ENCODE measurements around the gene PPFIA4.

PPFIA4 gene

GRCh38 chr1:203060115-203060514, 33.8 kb downstream of the PPFIA4 start:
- no peak for DNase-seq

- no peak for DNase-seq
Measured at GRCh38 chr1:203063287-203063686, 37.0 kb downstream of the PPFIA4 start.

GRCh38 chr1:203065191-203065590, 38.9 kb downstream of the PPFIA4 start:
- no peak for DNase-seq

GRCh38 chr1:203065986-203066385, 39.7 kb downstream of the PPFIA4 start:
- no peak for DNase-seq

GRCh38 chr1:203066965-203067364, 40.7 kb downstream of the PPFIA4 start:
- DNase-seq: no peak

GRCh38 chr1:203069030-203069747, 42.9 kb downstream of the PPFIA4 start:
- DNase-seq: no peak

GRCh38 chr1:203072002-203072602, 45.8 kb downstream of the PPFIA4 start:
- no peak for DNase-seq

GRCh38 chr1:203072911-203073310, 46.6 kb downstream of the PPFIA4 start:
- no peak for DNase-seq

GRCh38 chr1:203073469-203073868, 47.2 kb downstream of the PPFIA4 start:
- DNase-seq: no peak

- no peak for DNase-seq
Measured at GRCh38 chr1:203074610-203075009, 48.3 kb downstream of the PPFIA4 start.

GRCh38 chr1:203075236-203076030, 49.1 kb downstream of the PPFIA4 start:
- DNase-seq: peak in 1 of 2 experiments; percentile 7

GRCh38 chr1:203076031-203076511, 49.8 kb downstream of the PPFIA4 start:
- no peak for DNase-seq

GRCh38 chr1:203077367-203077766, 51.1 kb downstream of the PPFIA4 start:
- no peak for DNase-seq

- DNase-seq: no peak
Measured at GRCh38 chr1:203077956-203078355, 51.7 kb downstream of the PPFIA4 start.

GRCh38 chr1:203078478-203078877, 52.2 kb downstream of the PPFIA4 start:
- no peak for DNase-seq

GRCh38 chr1:203080456-203080855, 54.2 kb downstream of the PPFIA4 start:
- DNase-seq: no peak

GRCh38 chr1:203081465-203082230, 55.4 kb downstream of the PPFIA4 start:
- DNase-seq: no peak

- no peak for DNase-seq
Measured at GRCh38 chr1:203082231-203082505, 55.9 kb downstream of the PPFIA4 start.

- no peak for DNase-seq
Measured at GRCh38 chr1:203082571-203083462, 56.5 kb downstream of the PPFIA4 start.

GRCh38 chr1:203083463-203083921, 57.2 kb downstream of the PPFIA4 start:
- no peak for DNase-seq

GRCh38 chr1:203084588-203085527, 58.6 kb downstream of the PPFIA4 start:
- DNase-seq: peak in 1 of 2 experiments; percentile 36

Measured in NCI-H526 (cell line).